CD4-positive, alpha-beta memory T cell (primary cell): ENCODE data around the gene C11orf54. TPM values are rescaled to one million over a fixed set of nuclear protein-coding genes. Genes with fewer than 3 reads are reported as not detected.
A peak's percentile ranks its signal among the peaks of the same experiment; 100 is the strongest.

Source experiments
- CTCF ChIA-PET: fragments of 350-600 bp; sonication (Branson Sonifier 250); formaldehyde crosslinking; loops from one replicate; lab custom pipeline; 2021; ENCODE audit warnings: inconsistent platforms; ENCODE audit not compliant: partially characterized antibody; lab: Charles Lee
- POLR2A ChIA-PET: fragments of 350-600 bp; sonication (Branson Sonifier 250); formaldehyde crosslinking; loops from one replicate; lab custom pipeline; 2021; ENCODE audit not compliant: partially characterized antibody; lab: Charles Lee
- DNase-seq, 5 donors: peaks; one replicate each; pipeline versions ENCODE4 v3.0.0 to v3.0.0-alpha.2; 2020 to 2022; ENCODE audit warnings: mixed read lengths in 1 of 5
- H3K27ac ChIP-seq: one replicate; pipeline ENCODE4 v1.7.0; 2013; ENCODE audit warnings: low read depth, low read length
- H3K27me3 ChIP-seq: 2 replicates; pipeline ENCODE4 v1.7.0; 2013; ENCODE audit warnings: mild to moderate bottlenecking, low read length, moderate library complexity; ENCODE audit not compliant: insufficient read depth
- H3K36me3 ChIP-seq: 2 replicates; pipeline ENCODE4 v1.7.0; 2013; ENCODE audit warnings: mild to moderate bottlenecking, low read length, moderate library complexity; ENCODE audit not compliant: insufficient read depth
- H3K4me1 ChIP-seq: 2 replicates; pipeline ENCODE4 v1.7.0; 2013; ENCODE audit warnings: mild to moderate bottlenecking, low read length, moderate library complexity; ENCODE audit not compliant: insufficient read depth
- H3K4me3 ChIP-seq, 2 donors: one replicate each; pipeline ENCODE4 v1.7.0; 2013; ENCODE audit warnings: low read length in 2 of 2, mild to moderate bottlenecking in 1 of 2
- H3K9me3 ChIP-seq, 2 donors: one replicate each; pipeline ENCODE4 v1.7.0; 2013; ENCODE audit warnings: low read length in 2 of 2, control low read depth in 1 of 2; ENCODE audit not compliant: control insufficient read depth in 1 of 2
- H3K27ac Mint-ChIP-seq, 7 donors: one replicate each; pipeline ENCODE4 v1.8.0; 2020 to 2021; ENCODE audit warnings: mixed read lengths in 7 of 7, mild to moderate bottlenecking in 6 of 7, inconsistent platforms in 3 of 7, moderate library complexity in 3 of 7
- H3K27me3 Mint-ChIP-seq, 2 donors: one replicate each; pipeline ENCODE4 v1.8.0; 2020 to 2021; ENCODE audit warnings: mixed read lengths in 2 of 2
- H3K36me3 Mint-ChIP-seq, 2 donors: one replicate each; pipeline ENCODE4 v1.8.0; 2020 to 2021; ENCODE audit warnings: mixed read lengths in 2 of 2, inconsistent platforms in 1 of 2, mild to moderate bottlenecking in 1 of 2
- H3K4me1 Mint-ChIP-seq, 4 donors: one replicate each; pipeline ENCODE4 v1.8.0; 2020 to 2021; ENCODE audit warnings: mixed read lengths in 4 of 4, mild to moderate bottlenecking in 1 of 4
- H3K4me3 Mint-ChIP-seq, 8 donors: one replicate each; pipeline ENCODE4 v1.8.0; 2020 to 2021; ENCODE audit warnings: mixed read lengths in 8 of 8, mild to moderate bottlenecking in 7 of 8, moderate library complexity in 6 of 8, inconsistent platforms in 3 of 8
- H3K9me3 Mint-ChIP-seq, 8 donors: one replicate each; pipeline ENCODE4 v1.8.0; 2020 to 2021; ENCODE audit warnings: mixed read lengths in 8 of 8, mild to moderate bottlenecking in 5 of 8, inconsistent platforms in 3 of 8, moderate library complexity in 1 of 8
- intact Hi-C: fragments of 100-400 bp; cut with micrococcal nuclease; formaldehyde crosslinking; loops from one replicate; pipeline ENCODE4 v1.15.1; 2023
- polyA plus RNA-seq, 2 donors: library from polyadenylated mRNA; unstranded; fragments of 300-500 nt; fragmentation: Illumina TruSeq; gene quantifications; one replicate each; pipeline ENCODE4 v1.2.3, GENCODE V29; 2021
- total RNA-seq, 2 experiments: library from RNA; stranded (reverse); gene quantifications; one replicate each; pipeline ENCODE4 v1.2.3, GENCODE V29; 2021

C11orf54 gene
- total and polyA plus RNA-seq, 4 experiments from 2014 or later, result 13.0 to 36.4 (median 24.3) TPM

- peak; percentile 84 to 91 (median 85) for DNase-seq
- H3K27me3 Mint-ChIP-seq, result no peaks in the 10 kb centered on the region
- peaks cover 17 to 24% of the 10 kb centered on the region in 2 donors for H3K36me3 Mint-ChIP-seq
- peaks cover 3% of the 10 kb centered on the region for H3K36me3 ChIP-seq
- peak within 1 kb of the TSS; percentile 93 to 94 for H3K4me3 ChIP-seq
- peaks cover 27 to 45% (median 36%) of the 10 kb centered on the region in 4 donors for H3K4me1 Mint-ChIP-seq
- peaks cover 37% of the 10 kb centered on the region for H3K4me1 ChIP-seq
- intact Hi-C loops, result loop anchor here (1.0 to 10.0 kb wide), 5 partner anchors 43 to 709 kb away; partner anchors contain the start of genes ANKRD49, C11orf54, CEP295 and MRE11
- H3K27ac ChIP-seq, result peak within 1 kb of the TSS; percentile 84
- ChIA-PET POLR2A (interaction anchor here (0.6 to 5.5 kb wide), 16 partner anchors 8 to 1283 kb away, joined by 3 to 180 read pairs (median 4); partner anchors contain the start of genes C11orf54, CEP295, FUT4 and PANX1), CTCF (interaction anchor here (0.7 to 3.9 kb wide), 10 partner anchors 12 to 132 kb away, joined by 3 to 60 read pairs (median 4); partner anchors contain the start of genes C11orf54, CEP295 and TAF1D)
- no peaks in the 10 kb centered on the region for H3K9me3 ChIP-seq
- H3K9me3 Mint-ChIP-seq, result no peaks in the 10 kb centered on the region
- H3K27me3 ChIP-seq, result no peaks in the 10 kb centered on the region
- H3K4me3 Mint-ChIP-seq, result peak within 1 kb of the TSS; percentile 93 to 100 (median 98)
- peak within 1 kb of the TSS; percentile 68 to 99 (median 97) for H3K27ac Mint-ChIP-seq
Measured at GRCh38 chr11:93784145-93784934, 42.9 kb downstream of the C11orf54 start, which contains the start of gene MED17. TSS of gene MED17 (plus strand) at chr11:93784282. CDS start at chr11:93784514, 232 bp downstream.

- DNase-seq, result no peak
- POLR2A ChIA-PET, result interaction anchor here (1.9 to 5.5 kb wide), 2 partner anchors 44 to 587 kb away, joined by 8 to 180 read pairs; partner anchors contain the start of genes C11orf54, SLC36A4 and TAF1D
- intact Hi-C loops, result loop anchor here (1.0 to 10.0 kb wide), 6 partner anchors 44 to 708 kb away; partner anchors contain the start of genes ANKRD49, C11orf54, CEP295 and MRE11
- Mint-ChIP-seq H3K9me3 (no peaks in the 10 kb centered on the region), H3K27ac (peak overlapping the region; percentile 68 to 99 (median 97)), H3K4me3 (peak overlapping the region; percentile 93 to 100 (median 98)), H3K27me3 (no peaks in the 10 kb centered on the region), H3K4me1 (peaks cover 27 to 45% (median 36%) of the 10 kb centered on the region in 4 donors), H3K36me3 (peaks cover 18 to 30% of the 10 kb centered on the region in 2 donors)
- peak overlapping the region; percentile 93 to 94 for H3K4me3 ChIP-seq
- peaks cover 9% of the 10 kb centered on the region for H3K36me3 ChIP-seq
- H3K27ac ChIP-seq, result peak overlapping the region; percentile 84
- H3K27me3 ChIP-seq, result no peaks in the 10 kb centered on the region
- no peaks in the 10 kb centered on the region for H3K9me3 ChIP-seq
- peaks cover 37% of the 10 kb centered on the region for H3K4me1 ChIP-seq
- CTCF ChIA-PET, result no interaction called here
Measured at GRCh38 chr11:93784935-93785360, 43.5 kb downstream of the C11orf54 start.

- Mint-ChIP-seq H3K4me3 (no peak overlapping the region), H3K4me1 (peaks cover 20 to 23% (median 21%) of the 10 kb centered on the region in 4 donors), H3K9me3 (no peaks in the 10 kb centered on the region), H3K36me3 (peaks cover 54 to 74% of the 10 kb centered on the region in 2 donors), H3K27ac (no peak overlapping the region), H3K27me3 (no peaks in the 10 kb centered on the region)
- H3K27ac ChIP-seq, result no peak overlapping the region
- peaks cover 64% of the 10 kb centered on the region for H3K36me3 ChIP-seq
- DNase-seq, result no peak
- H3K9me3 ChIP-seq, result no peaks in the 10 kb centered on the region
- ChIA-PET POLR2A (interaction anchor here (3.5 kb wide), 1 partner anchor 51 kb away, joined by 12 read pairs; the partner anchor contains the start of genes C11orf54 and TAF1D), CTCF (interaction anchor here (1.9 kb wide), 1 partner anchor 139 kb away, joined by 5 read pairs; no protein-coding TSS in a partner anchor)
- no peak overlapping the region for H3K4me3 ChIP-seq
- peaks cover 15% of the 10 kb centered on the region for H3K4me1 ChIP-seq
- H3K27me3 ChIP-seq, result no peaks in the 10 kb centered on the region
- intact Hi-C loops, result no loop called here
Measured at GRCh38 chr11:93791493-93791892, 50.0 kb downstream of the C11orf54 start.

- Mint-ChIP-seq H3K9me3 (no peaks in the 10 kb centered on the region), H3K4me1 (peaks cover 3 to 13% (median 4%) of the 10 kb centered on the region in 4 donors), H3K4me3 (no peak overlapping the region), H3K27me3 (no peaks in the 10 kb centered on the region), H3K27ac (peak overlapping the region in 1 of 7 donors; percentile 29), H3K36me3 (peaks cover 57 to 74% of the 10 kb centered on the region in 2 donors)
- no peak overlapping the region for H3K27ac ChIP-seq
- no peak for DNase-seq
- H3K36me3 ChIP-seq, result peaks cover 73% of the 10 kb centered on the region
- POLR2A ChIA-PET, result no interaction called here
- intact Hi-C loops, result no loop called here
- no peak overlapping the region for H3K4me3 ChIP-seq
- H3K4me1 ChIP-seq, result no peaks in the 10 kb centered on the region
- H3K9me3 ChIP-seq, result no peaks in the 10 kb centered on the region
- H3K27me3 ChIP-seq, result no peaks in the 10 kb centered on the region
- CTCF ChIA-PET, result interaction anchor here (1.5 kb wide), 1 partner anchor 11 kb away, joined by 5 read pairs; no protein-coding TSS in a partner anchor
Measured at GRCh38 chr11:93796441-93797231, 55.2 kb downstream of the C11orf54 start.

- intact Hi-C loops, result no loop called here
- CTCF ChIA-PET, result interaction anchor here (0.7 kb wide), 1 partner anchor 11 kb away, joined by 3 read pairs; no protein-coding TSS in a partner anchor
- Histone ChIP-seq H3K27me3 (no peaks in the 10 kb centered on the region), H3K9me3 (no peaks in the 10 kb centered on the region), H3K36me3 (peaks cover 73% of the 10 kb centered on the region), H3K4me3 (no peak overlapping the region), H3K4me1 (no peaks in the 10 kb centered on the region), H3K27ac (no peak overlapping the region)
- Mint-ChIP-seq H3K4me3 (no peak overlapping the region), H3K27me3 (no peaks in the 10 kb centered on the region), H3K9me3 (no peaks in the 10 kb centered on the region), H3K4me1 (peaks cover 0 to 10% (median 4%) of the 10 kb centered on the region in 4 donors), H3K27ac (peak overlapping the region in 1 of 7 donors; percentile 7), H3K36me3 (peaks cover 58 to 77% of the 10 kb centered on the region in 2 donors)
- POLR2A ChIA-PET, result no interaction called here
- DNase-seq, result no peak
Measured at GRCh38 chr11:93801366-93801765, 59.9 kb downstream of the C11orf54 start.

- no peaks in the 10 kb centered on the region for H3K27me3 ChIP-seq
- Mint-ChIP-seq H3K27me3 (no peaks in the 10 kb centered on the region), H3K9me3 (no peaks in the 10 kb centered on the region), H3K27ac (peak overlapping the region in 2 of 7 donors; percentile 22 to 43), H3K4me1 (peaks cover 0 to 6% (median under 1%) of the 10 kb centered on the region in 4 donors), H3K36me3 (peaks cover 52 to 79% of the 10 kb centered on the region in 2 donors), H3K4me3 (no peak overlapping the region)
- H3K9me3 ChIP-seq, result no peaks in the 10 kb centered on the region
- no peak overlapping the region for H3K4me3 ChIP-seq
- CTCF ChIA-PET, result no interaction called here
- no peak overlapping the region for H3K27ac ChIP-seq
- peaks cover 77% of the 10 kb centered on the region for H3K36me3 ChIP-seq
- no peaks in the 10 kb centered on the region for H3K4me1 ChIP-seq
- DNase-seq, result no peak
- intact Hi-C loops, result no loop called here
- POLR2A ChIA-PET, result no interaction called here
Measured at GRCh38 chr11:93804879-93805278, 63.4 kb downstream of the C11orf54 start.
